Measurements from ENCODE around the gene KLHL21.

Gene KLHL21

GRCh38 chr1:6625584-6626149, 23.0 kb upstream of the KLHL21 start:
- peak in 1 of 3 donors; percentile 7 for DNase-seq (ENCODE audit: low read depth in 3 of 3)

GRCh38 chr1:6624710-6625583, 22.3 kb upstream of the KLHL21 start, which contains the start of gene THAP3:
THAP3 (plus strand) TSS chr1:6624868; CDS start chr1:6625219, 351 bp downstream.
- DNase-seq (ENCODE audit: low read depth in 3 of 3), result peak; percentile 75 to 91 (median 75)

DNA sequence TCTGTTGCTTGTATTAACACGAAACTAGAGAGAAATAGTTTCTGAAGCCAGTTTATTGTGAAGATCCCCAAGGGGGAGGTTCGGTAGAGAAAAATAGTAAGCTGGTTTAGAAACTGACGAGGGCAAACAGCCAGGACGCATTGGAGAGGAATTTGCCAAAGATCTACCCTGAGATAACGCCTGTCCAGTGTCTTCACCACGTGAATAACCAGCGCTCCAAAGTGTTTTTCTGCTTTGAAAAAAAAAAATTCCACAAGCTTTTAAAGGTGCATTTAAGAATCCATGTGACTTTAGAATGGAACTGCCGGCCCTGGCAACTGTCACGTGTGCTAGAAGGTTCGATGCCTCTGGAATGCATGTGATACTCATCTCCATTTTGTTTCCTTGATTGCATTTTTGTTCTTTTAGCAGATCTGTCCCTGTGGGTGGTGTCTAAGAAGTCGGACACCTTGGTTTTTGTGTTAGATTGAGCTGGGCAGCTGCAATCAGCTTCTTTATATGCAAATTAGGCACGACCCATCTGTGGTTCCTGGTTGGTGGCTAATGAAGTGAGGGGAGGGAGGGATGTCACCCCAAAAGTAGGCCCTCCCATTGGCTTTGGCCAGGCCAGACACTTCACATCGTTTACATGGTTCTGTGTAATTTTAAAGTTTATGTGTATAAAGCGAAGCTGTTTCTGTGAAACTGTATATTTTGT, 20.7 kb upstream of the KLHL21 start:
- DNase-seq (ENCODE audit: low read depth in 3 of 3), result no peak

DNA sequence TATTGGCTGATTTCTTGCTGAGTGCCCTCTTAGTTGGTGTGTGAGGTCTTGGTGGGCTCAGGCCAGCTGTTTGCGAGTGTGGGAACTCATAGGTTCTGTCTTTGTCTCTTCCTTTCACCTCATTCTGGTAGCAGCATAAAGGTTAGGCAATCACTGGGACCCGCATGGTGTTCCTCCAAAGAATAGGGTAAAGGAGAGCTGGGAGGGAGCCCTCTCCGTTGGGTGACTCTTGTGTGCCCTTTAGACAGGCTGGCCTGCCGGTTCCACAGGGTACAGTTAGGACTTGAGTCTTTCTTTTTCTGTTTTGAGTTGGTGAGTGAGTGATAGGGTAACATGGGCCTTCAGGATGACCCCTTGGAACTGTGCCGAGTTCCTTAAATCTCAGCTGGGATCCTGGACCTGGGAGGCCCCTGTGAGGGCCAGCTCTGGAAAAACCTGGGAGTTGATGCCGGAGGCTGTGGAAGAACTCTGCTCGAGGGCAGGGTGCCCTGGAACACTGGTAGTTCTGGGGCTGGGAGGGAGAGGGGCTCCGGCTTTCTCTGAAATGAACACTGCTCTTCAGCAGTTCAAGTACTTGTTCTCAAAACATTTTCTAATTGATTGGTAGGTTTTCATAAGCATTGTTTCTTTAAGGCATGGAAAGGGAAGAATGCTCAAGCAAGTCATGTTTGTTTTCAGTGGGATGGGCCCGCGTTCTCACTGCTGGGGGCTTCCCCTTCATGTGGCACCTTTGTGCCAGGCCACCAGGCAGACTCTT, 19.9 kb upstream of the KLHL21 start:
- DNase-seq (ENCODE audit: low read depth in 3 of 3), result no peak

DNA sequence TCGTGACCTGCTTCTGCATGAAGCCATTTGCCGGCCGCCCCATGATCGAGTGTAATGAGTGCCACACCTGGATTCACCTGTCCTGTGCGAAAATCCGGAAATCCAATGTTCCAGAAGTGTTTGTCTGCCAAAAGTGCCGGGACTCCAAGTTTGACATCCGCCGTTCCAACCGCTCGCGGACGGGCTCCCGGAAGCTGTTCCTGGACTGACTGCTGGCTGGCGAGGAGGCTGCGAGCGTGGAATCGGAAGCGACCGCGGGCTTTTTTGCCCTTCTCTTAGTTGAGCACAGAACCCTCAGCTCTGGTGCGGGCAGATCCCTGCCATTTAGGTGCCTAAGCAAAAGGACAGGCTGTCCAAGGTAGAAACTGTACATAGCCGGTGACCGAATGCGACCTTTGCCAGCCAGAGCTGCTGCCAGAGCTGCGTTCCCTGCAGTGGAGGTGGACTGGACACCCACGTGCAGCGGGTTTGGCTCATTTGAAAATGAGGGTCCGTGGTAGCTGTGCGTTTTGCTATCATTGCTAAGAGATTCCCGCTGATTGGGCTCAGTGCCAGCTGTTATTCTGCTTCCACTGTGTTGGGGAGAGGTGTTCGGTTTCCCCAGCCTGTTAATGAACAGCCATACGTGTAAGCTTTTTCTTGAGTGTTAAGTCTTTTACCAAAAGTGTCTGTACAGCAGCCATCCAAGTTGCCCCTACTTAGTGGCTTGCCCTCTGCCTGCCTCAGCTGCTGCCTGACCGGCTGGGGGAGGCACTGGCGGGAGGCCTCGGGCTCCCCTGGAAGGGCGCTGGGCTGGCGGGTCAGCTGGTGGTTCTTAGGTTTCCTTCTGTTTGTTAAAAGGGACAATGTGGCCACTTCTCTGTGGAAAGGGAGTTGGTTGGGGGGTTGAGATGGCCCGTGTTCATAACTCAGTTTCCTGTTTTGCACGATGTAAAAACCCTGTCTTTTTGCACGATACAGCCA, 19.0 kb upstream of the KLHL21 start:
- no peak for DNase-seq (ENCODE audit: low read depth in 3 of 3)

- DNase-seq (ENCODE audit: low read depth in 3 of 3), result no peak
Observed at GRCh38 chr1:6619045-6619444, 16.4 kb upstream of the KLHL21 start.

DNA sequence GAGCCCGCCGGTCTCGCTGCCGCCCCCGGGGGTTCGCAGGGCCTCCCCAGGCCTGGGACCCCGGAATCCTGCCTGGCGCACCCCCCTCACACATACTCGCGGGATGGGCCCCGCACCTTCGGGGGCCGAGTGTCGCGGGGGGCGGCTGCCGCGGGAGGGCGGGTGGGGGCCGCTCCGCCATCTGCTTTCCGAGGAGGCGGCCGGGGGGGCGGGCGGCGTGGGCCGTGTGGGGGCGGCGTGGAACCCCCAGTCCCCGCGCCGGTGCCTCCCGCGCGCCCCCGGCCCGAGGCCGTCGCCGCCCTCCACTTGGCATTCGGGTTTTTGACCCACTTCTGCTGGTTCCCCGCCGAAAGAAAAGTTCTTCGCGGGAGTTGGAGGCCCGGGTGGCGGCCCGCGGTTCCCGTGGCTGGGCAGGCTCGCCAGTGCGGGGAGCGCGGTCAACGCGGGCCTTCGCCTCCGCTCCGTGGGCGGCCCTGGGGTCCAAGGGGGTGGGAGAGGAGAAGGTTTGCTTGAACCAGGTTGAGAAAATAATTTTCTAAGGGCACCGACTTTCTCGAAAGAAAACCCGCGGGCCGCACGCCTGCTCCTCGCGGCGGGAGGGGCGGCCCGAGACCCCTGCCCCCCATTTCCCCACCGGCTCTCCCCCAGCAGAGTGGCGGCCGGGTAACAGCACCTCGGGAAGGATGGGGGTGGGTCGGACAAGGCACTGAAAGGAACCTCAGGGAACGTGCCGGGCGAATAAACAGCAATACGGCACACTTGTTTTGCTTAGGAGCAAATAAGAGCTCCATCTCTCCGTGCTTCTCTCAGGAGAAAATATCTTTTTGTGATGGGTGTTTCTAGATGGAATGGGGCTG, 12.5 kb upstream of the KLHL21 start:
- DNase-seq (ENCODE audit: low read depth in 3 of 3), result no peak

DNA sequence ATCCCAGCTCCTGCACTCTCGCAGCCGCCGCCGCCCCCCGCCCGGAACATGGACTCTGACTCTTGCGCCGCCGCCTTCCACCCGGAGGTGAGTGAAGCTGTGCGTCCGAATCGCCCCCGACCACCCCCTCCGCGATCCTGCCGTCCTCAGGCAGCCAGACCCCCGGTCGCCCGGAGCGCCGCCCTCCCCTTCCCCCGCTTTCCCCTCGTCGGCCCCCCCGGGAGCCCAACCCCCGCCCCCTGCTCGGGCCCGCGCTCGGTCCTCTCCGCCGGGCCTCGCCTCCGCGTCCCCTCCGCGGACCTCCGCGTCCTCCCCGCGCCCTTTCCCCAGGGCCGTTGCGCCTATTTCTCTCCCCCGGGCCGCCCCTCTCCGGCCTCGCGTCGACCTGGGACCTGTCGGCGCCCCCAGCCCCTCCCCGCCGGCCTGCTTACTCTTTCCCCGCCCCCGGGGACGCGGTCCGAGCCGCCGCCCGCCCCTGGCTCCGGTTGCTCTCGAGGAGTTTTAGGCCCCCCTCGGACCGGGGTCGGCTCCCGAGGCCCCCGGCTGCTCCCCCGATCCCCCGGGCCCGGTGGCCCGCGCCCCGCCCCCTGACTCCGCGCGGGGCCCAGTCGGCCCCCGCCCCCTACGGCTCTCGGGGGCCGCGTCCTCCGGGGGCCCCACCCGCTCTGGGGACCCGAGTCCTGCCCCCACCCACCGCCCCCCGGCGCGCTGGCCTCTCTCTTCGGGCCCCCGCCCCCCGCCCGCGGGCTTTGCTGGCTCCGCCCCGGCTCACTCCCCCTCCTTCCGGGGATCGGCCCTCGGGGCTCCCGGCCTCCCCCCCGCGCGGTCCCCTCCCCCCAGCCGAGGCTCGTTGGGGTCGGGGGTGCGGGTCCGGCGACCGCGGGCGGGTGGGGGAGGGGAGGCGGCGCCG, 11.6 kb upstream of the KLHL21 start:
- DNase-seq (ENCODE audit: low read depth in 3 of 3), result peak in 1 of 3 donors; percentile 63

- DNase-seq (ENCODE audit: low read depth in 3 of 3), result peak; percentile 99 to 100 (median 99)
Observed at GRCh38 chr1:6613361-6614018, 10.8 kb upstream of the KLHL21 start, which contains the start of gene PHF13. PHF13 (plus strand) TSS chr1:6613731; CDS start chr1:6614067, 336 bp downstream.

- DNase-seq (ENCODE audit: low read depth in 3 of 3), result peak in 1 of 3 donors; percentile 24
Observed at GRCh38 chr1:6612641-6613360, 10.1 kb upstream of the KLHL21 start.

- no peak for DNase-seq (ENCODE audit: low read depth in 3 of 3)
Observed at GRCh38 chr1:6603915-6604558, 1.4 kb upstream of the KLHL21 start.

GRCh38 chr1:6603238-6603914, 707 bp upstream of the KLHL21 start:
- DNase-seq (ENCODE audit: low read depth in 3 of 3), result peak in 1 of 3 donors; percentile 54

GRCh38 chr1:6601923-6602668, 573 bp downstream of the KLHL21 start:
- DNase-seq (ENCODE audit: low read depth in 3 of 3), result no peak

DNA sequence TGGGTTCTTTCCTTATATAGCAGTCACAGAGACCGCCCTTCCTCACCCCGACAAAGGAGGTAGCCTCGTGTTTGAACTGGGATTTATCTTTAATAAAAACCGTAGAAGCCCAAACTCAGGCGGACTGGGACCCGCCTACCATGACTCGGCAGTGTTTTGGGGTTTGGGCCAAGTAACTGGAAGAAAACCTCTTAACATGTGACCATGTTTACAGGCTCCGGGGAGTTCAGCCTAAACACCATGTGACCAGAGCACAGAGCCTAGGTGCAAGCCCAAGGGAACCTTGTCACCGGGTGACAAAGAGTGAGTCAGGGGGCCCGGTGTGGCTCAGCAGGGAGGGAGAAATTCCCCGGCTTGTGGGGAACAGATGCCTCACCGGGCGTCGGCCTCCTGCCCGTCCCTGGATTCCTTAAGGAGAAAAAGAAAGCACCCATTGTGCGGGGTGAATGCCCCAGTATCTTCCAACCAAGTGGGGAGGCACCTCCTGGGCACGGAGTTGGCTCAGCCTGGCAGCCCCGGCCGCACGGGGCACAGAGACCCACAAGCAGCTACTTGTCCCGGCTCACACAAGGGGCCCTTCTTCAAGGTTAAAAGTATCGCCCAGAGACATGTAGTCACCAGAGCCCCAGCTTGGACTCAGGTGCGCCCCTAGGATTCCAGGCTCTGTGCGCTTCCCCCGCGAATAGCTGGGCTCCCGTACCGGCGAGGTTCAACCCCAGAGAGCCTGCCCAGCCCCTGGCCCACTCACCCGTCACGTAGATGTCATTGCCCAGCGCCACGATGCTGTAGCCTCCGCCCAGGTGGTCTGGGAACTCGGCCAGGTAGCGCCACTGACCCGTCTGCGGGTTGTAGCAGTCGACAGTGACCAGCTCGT, 1.4 kb downstream of the KLHL21 start:
- DNase-seq (ENCODE audit: low read depth in 3 of 3), result peak; percentile 72 to 82 (median 81)

Data from stimulated activated CD4-positive, alpha-beta T cell treated with anti-CD3 and anti-CD28 coated beads, TNF-alpha, amount 100 ng/mL, for 48 hours (primary cell).